Neural cell (in vitro differentiated cells): ENCODE measurements around the gene SEZ6. TPM values are rescaled to one million over a fixed set of nuclear protein-coding genes. Genes with fewer than 3 reads are reported as not detected.

Experiments
- H2AFZ ChIP-seq: fragments of 200-600, 300-800 bp; sonication (generic), shearing (Covaris generic); 2 replicates; pipeline ENCODE4 v1.6.0; 2014; ENCODE audit warnings: low read depth, mild to moderate bottlenecking, antibody characterized with exemption, low read length, moderate library complexity
- H3F3A ChIP-seq: fragments of 200-600 bp; shearing (Covaris generic); 2 replicates; pipeline ENCODE4 v1.6.1; 2016; ENCODE audit warnings: mild to moderate bottlenecking, moderate library complexity, mixed read lengths, antibody characterized with exemption, low read length; ENCODE audit not compliant: insufficient read depth, poor library complexity, severe bottlenecking
- H3K27ac ChIP-seq: fragments of 200-600, 300-800 bp; sonication (generic), shearing (Covaris generic); 2 replicates; pipeline ENCODE4 v1.5.1; 2014; ENCODE audit warnings: mild to moderate bottlenecking, low read length, moderate library complexity
- H3K27me3 ChIP-seq: fragments of 300-800, 200-600 bp; sonication (generic), shearing (Covaris generic); 2 replicates; pipeline ENCODE4 v1.6.0; 2014; ENCODE audit warnings: mild to moderate bottlenecking, low read depth, low read length, moderate library complexity; ENCODE audit not compliant: insufficient read depth
- H3K36me3 ChIP-seq: fragments of 300-800, 200-600 bp; sonication (generic), shearing (Covaris generic); 2 replicates; pipeline ENCODE4 v1.5.1; 2014; ENCODE audit warnings: mild to moderate bottlenecking, antibody characterized with exemption, low read length, moderate library complexity; ENCODE audit not compliant: insufficient read depth
- H3K4me2 ChIP-seq: fragments of 300-800, 200-600 bp; sonication (generic), shearing (Covaris generic); 2 replicates; pipeline ENCODE4 v1.6.0; 2014; ENCODE audit warnings: mild to moderate bottlenecking, low read length
- H3K4me3 ChIP-seq: fragments of 300-800, 200-600 bp; sonication (generic), shearing (Covaris generic); 2 replicates; pipeline ENCODE4 v1.5.1; 2014; ENCODE audit warnings: mild to moderate bottlenecking, low read length, moderate library complexity
- H3K79me2 ChIP-seq: fragments of 200-600 bp; shearing (Covaris generic); replicated peaks from 2 replicates; pipeline ENCODE4 v1.6.0; 2014; ENCODE audit warnings: mild to moderate bottlenecking, low read length, moderate library complexity; ENCODE audit not compliant: insufficient read depth
- H3K9ac ChIP-seq: fragments of 300-800, 200-600 bp; sonication (generic), shearing (Covaris generic); 2 replicates; pipeline ENCODE4 v1.6.1; 2016; ENCODE audit warnings: mild to moderate bottlenecking, low read length, mixed read lengths
- H3K9me2 ChIP-seq: fragments of 200-600 bp; shearing (Covaris generic); 2 replicates; pipeline ENCODE4 v1.6.1; 2016; ENCODE audit warnings: mild to moderate bottlenecking, low read length, mixed read lengths; ENCODE audit not compliant: insufficient read depth
- H3K9me3 ChIP-seq: fragments of 200-600, 300-800 bp; sonication (generic), shearing (Covaris generic); 2 replicates; pipeline ENCODE4 v1.6.1; 2016; ENCODE audit warnings: mild to moderate bottlenecking, mixed run types, low read length, moderate library complexity, mixed read lengths
- H4K20me1 ChIP-seq: fragments of 200-600 bp; shearing (Covaris generic); 2 replicates; pipeline ENCODE4 v1.6.1; 2016; ENCODE audit warnings: mild to moderate bottlenecking, mixed run types; ENCODE audit not compliant: insufficient read depth
- EP300 ChIP-seq: fragments of 450-650 bp; conservative IDR thresholded peaks from 2 replicates; pipeline ENCODE4 v1.6.1; 2014; ENCODE audit warnings: antibody characterized with exemption, mild to moderate bottlenecking, moderate library complexity; ENCODE audit not compliant: poor library complexity, severe bottlenecking
- EZH2 ChIP-seq: fragments of 200-600, 300-800 bp; shearing (Covaris generic), sonication (generic); IDR thresholded peaks from 2 replicates; pipeline ENCODE4 v1.6.1; 2014; ENCODE audit warnings: antibody characterized with exemption, low read length, borderline replicate concordance, mild to moderate bottlenecking; ENCODE audit not compliant: insufficient read depth, poor library complexity, severe bottlenecking
- MXI1 ChIP-seq: fragments of 450-650 bp; conservative IDR thresholded peaks from 2 replicates; pipeline ENCODE4 v1.6.1; 2014; ENCODE audit warnings: antibody characterized with exemption, mild to moderate bottlenecking; ENCODE audit not compliant: poor library complexity, severe bottlenecking
- POLR2AphosphoS5 ChIP-seq: IDR thresholded peaks from 2 replicates; pipeline ENCODE4 v1.6.1; 2012
- RAD21 ChIP-seq: fragments of 450-650 bp; conservative IDR thresholded peaks from 2 replicates; pipeline ENCODE4 v1.6.1; 2014; ENCODE audit warnings: antibody characterized with exemption, mild to moderate bottlenecking, moderate library complexity
- SMC3 ChIP-seq: fragments of 450-650 bp; conservative IDR thresholded peaks from 2 replicates; pipeline ENCODE4 v1.6.1; 2014; ENCODE audit warnings: antibody characterized with exemption, mild to moderate bottlenecking, moderate library complexity; ENCODE audit not compliant: poor library complexity
- TAF1 ChIP-seq: IDR thresholded peaks from 2 replicates; pipeline ENCODE4 v1.6.1; 2012; ENCODE audit warnings: low read depth
- polyA plus RNA-seq: library from polyadenylated mRNA; depleted of rRNA; stranded (reverse); fragments of >200 nt; gene quantifications from 2 replicates; pipeline ENCODE4 v1.2.3, GENCODE V29; 2014
- TF ChIP-seq, protein P1 (sequence below): fragments of 450-650 bp; IDR thresholded peaks from 2 replicates; pipeline ENCODE4 v1.5.1; 2014; ENCODE audit warnings: antibody characterized with exemption, mild to moderate bottlenecking, moderate library complexity; ENCODE audit not compliant: poor library complexity, severe bottlenecking
- TF ChIP-seq, protein P2 (sequence below): IDR thresholded peaks from 2 replicates; pipeline ENCODE4 v1.6.1; 2012; ENCODE audit warnings: borderline replicate concordance

Gene SEZ6
- polyA plus RNA-seq, 1 donor from 2014 or later: 15.1 TPM

DNA sequence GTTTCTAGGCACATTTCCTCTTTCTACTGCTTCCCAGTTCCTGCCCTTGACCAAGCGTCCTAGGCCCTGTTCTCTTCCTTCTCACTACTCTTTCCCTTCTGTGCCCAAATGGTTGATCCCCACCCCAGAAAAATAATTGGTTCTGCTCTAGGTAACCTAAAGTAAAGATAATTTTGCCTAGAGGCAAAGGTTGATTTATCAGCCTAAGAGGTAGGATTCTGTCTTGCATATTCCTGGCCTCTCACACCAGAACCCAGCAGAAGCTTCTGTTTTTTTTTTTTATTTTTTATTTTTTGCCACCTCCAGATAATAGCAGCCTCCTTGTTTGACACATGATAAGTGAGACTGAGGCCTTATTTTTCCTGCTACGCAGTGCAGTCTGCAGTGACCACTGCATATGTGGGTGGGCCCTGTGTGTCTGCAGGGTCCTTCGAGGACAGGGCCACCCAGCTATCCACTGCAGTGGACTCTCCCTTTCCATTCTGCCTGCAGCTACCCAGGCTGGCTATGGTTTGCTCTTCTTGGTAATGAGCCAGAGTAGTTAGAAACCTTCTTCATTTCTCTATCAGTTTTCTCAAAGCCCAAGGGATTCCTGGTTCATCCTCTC lies 37.8 kb upstream of the SEZ6 start:
- no peaks in the 10 kb centered on the region for H3K79me2 ChIP-seq
- no peaks in the 10 kb centered on the region for H3K9me2 ChIP-seq
- no peaks in the 10 kb centered on the region for H3K36me3 ChIP-seq
- no peak overlapping the region for H3K27ac ChIP-seq
- no peaks in the 10 kb centered on the region for H3K27me3 ChIP-seq
- H3K4me3 ChIP-seq: no peak overlapping the region
- TF ChIP-seq TAF1 (no peak), EP300 (no peak), RAD21 (no peak), MXI1 (no peak), EZH2 (no peak), SMC3 (no peak), POLR2AphosphoS5 (no peak)
- TF ChIP-seq, protein P1, sequence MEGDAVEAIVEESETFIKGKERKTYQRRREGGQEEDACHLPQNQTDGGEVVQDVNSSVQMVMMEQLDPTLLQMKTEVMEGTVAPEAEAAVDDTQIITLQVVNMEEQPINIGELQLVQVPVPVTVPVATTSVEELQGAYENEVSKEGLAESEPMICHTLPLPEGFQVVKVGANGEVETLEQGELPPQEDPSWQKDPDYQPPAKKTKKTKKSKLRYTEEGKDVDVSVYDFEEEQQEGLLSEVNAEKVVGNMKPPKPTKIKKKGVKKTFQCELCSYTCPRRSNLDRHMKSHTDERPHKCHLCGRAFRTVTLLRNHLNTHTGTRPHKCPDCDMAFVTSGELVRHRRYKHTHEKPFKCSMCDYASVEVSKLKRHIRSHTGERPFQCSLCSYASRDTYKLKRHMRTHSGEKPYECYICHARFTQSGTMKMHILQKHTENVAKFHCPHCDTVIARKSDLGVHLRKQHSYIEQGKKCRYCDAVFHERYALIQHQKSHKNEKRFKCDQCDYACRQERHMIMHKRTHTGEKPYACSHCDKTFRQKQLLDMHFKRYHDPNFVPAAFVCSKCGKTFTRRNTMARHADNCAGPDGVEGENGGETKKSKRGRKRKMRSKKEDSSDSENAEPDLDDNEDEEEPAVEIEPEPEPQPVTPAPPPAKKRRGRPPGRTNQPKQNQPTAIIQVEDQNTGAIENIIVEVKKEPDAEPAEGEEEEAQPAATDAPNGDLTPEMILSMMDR: no peak
- TF ChIP-seq, protein P2, sequence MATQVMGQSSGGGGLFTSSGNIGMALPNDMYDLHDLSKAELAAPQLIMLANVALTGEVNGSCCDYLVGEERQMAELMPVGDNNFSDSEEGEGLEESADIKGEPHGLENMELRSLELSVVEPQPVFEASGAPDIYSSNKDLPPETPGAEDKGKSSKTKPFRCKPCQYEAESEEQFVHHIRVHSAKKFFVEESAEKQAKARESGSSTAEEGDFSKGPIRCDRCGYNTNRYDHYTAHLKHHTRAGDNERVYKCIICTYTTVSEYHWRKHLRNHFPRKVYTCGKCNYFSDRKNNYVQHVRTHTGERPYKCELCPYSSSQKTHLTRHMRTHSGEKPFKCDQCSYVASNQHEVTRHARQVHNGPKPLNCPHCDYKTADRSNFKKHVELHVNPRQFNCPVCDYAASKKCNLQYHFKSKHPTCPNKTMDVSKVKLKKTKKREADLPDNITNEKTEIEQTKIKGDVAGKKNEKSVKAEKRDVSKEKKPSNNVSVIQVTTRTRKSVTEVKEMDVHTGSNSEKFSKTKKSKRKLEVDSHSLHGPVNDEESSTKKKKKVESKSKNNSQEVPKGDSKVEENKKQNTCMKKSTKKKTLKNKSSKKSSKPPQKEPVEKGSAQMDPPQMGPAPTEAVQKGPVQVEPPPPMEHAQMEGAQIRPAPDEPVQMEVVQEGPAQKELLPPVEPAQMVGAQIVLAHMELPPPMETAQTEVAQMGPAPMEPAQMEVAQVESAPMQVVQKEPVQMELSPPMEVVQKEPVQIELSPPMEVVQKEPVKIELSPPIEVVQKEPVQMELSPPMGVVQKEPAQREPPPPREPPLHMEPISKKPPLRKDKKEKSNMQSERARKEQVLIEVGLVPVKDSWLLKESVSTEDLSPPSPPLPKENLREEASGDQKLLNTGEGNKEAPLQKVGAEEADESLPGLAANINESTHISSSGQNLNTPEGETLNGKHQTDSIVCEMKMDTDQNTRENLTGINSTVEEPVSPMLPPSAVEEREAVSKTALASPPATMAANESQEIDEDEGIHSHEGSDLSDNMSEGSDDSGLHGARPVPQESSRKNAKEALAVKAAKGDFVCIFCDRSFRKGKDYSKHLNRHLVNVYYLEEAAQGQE: no peak
- peaks cover 2% of the 10 kb centered on the region for H3F3A ChIP-seq
- H2AFZ ChIP-seq: no peak overlapping the region
- H3K9me3 ChIP-seq: no peaks in the 10 kb centered on the region
- no peak overlapping the region for H3K9ac ChIP-seq
- H4K20me1 ChIP-seq: no peaks in the 10 kb centered on the region
- no peak overlapping the region for H3K4me2 ChIP-seq

GRCh38 chr17:29042679-29043538 lies 37.1 kb upstream of the SEZ6 start, which contains the start of gene PIPOX:
TSS of gene PIPOX (plus strand) at chr17:29043141. CDS start at chr17:29043226, 85 bp downstream.
- Histone ChIP-seq H3K4me3 (no peak within 1 kb of the TSS), H3K9me3 (no peaks in the 10 kb centered on the region), H3K79me2 (no peaks in the 10 kb centered on the region), H3F3A (peaks cover 3% of the 10 kb centered on the region), H3K27ac (no peak within 1 kb of the TSS), H3K27me3 (no peaks in the 10 kb centered on the region), H4K20me1 (no peaks in the 10 kb centered on the region), H3K4me2 (no peak within 1 kb of the TSS), H3K9ac (no peak within 1 kb of the TSS), H2AFZ (peak within 1 kb of the TSS; percentile 12), H3K9me2 (no peaks in the 10 kb centered on the region), H3K36me3 (no peaks in the 10 kb centered on the region)
- TF ChIP-seq TAF1 (no peak), POLR2AphosphoS5 (no peak), EP300 (no peak), SMC3 (no peak), MXI1 (no peak), EZH2 (no peak), RAD21 (no peak)
- TF ChIP-seq, protein P1: no peak
- TF ChIP-seq, protein P2: no peak
